Right cardiac atrium (tissue), 5 donors: ENCODE results near the gene ATP10A. TPM values are rescaled to one million over a fixed set of nuclear protein-coding genes. Genes with fewer than 3 reads are reported as not detected.
"Not testable (repeated sequence)": the region's sequence is repeated elsewhere in the genome, so short reads cannot be mapped to it uniquely, and the experiment has no call there.

ENCODE experiments used
- ATAC-seq, 2 donors: fragments of 200-7000 bp; cut with Tn5 transposase; one replicate each; pipeline versions ENCODE4 v1.8.0 to v1.9.1; 2020; ENCODE audit warnings: moderate library complexity in 2 of 2, mild to moderate bottlenecking in 1 of 2
- DNase-seq, 3 donors: peaks; one replicate each; pipeline ENCODE4 v3.0.0-alpha.2; 2020
- H3K27ac ChIP-seq: one replicate; pipeline ENCODE4 v1.5.1; 2013; ENCODE audit warnings: mild to moderate bottlenecking, low read length, control low read depth, moderate library complexity
- H3K27me3 ChIP-seq: one replicate; pipeline ENCODE4 v1.6.1; 2013; ENCODE audit not compliant: control insufficient read depth, insufficient read depth
- H3K4me1 ChIP-seq: one replicate; pipeline ENCODE4 v1.6.1; 2013; ENCODE audit warnings: low read length; ENCODE audit not compliant: control insufficient read depth, insufficient read depth
- H3K4me3 ChIP-seq: one replicate; pipeline ENCODE4 v1.5.1; 2013; ENCODE audit warnings: low read length, control low read depth
- H3K9me3 ChIP-seq: one replicate; pipeline ENCODE4 v1.6.1; 2013; ENCODE audit warnings: low read length; ENCODE audit not compliant: control insufficient read depth
- WGBS: extraction: QIAGEN DNeasy Blood & Tissue Kit; methylation state at CpG from one replicate; pipeline ENCODE4 v1.1.7; 2013; 5-methylcytosine and 5-hydroxymethylcytosine counted together
- intact Hi-C, 4 donors: fragments of 100-400 bp; cut with DNase I; formaldehyde crosslinking; loops; one replicate each; pipeline versions ENCODE4 v1.11.0 to v1.14.0; 2022 to 2023
- polyA plus RNA-seq: library from polyadenylated mRNA; stranded (reverse); fragments of 200-250 nt; gene quantifications from one replicate; pipeline ENCODE4 v1.2.3, GENCODE V29; 2013
- total RNA-seq, 4 donors: library from RNA; stranded (reverse); fragmentation: NEBNext Ultra II Directional; extraction: Animal tissue kit (Norgen Biotek cat#: 25700); gene quantifications; one replicate each; pipeline ENCODE4 v1.2.1, GENCODE V29; 2021
- donor health status: healthy with polysubstance abuse.
- donor health status: DM: no; HTN: yes; CAD: no.
- donor health status: DM: no; HTN: no; CAD: no.
- donor health status: DM: no; HTN: yes; CAD: no; lungs with severe emphysema.
- donor health status: DM: yes; HTN: yes; CAD: no.

The ATP10A gene
- total and polyA plus RNA-seq, 5 donors = 0.95 to 3.0 (median 1.5) TPM

DNA sequence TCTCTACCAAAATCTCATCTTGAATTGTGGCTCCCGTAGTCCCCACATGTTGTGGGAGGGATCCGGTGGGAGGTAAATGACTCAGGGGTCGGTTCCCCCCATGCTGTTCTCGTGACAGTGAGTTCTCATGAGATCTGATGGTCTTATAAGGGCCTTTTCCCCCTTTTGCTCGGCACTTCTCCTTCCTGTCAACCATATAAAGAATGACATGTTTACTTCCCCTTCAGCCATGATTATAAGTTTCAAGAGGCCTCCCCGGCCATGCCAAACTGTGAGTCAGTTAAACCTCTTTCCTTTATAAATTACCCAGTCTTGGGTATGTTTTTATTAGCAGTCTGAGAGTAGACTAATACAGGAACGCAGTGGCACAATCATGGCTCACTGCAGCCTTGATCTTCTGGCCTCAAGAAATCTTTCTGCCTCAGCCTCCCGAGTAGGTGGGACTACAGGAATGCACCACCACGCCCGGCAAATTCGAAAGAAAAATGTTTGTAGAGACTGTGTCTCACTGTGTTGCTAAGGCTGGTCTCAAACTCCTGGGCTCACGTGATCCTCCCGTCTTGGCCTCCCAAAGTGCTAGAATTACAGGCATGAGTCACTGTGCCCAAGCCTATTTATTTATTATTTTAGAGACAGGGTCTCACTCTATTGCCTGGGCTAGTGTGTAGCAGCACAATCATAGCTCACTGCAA is 101.0 kb downstream of the ATP10A start:
- DNase-seq (no peak), ATAC-seq (no peak)
- intact Hi-C loops = no loop called here
- H3K27me3 ChIP-seq = no peaks in the 10 kb centered on the region
- H3K9me3 ChIP-seq = no peaks in the 10 kb centered on the region
- H3K4me3 ChIP-seq = no peak overlapping the region
- 80% methylated on average over 13 of the region's 13 CpGs for WGBS
- H3K27ac ChIP-seq = no peak overlapping the region
- H3K4me1 ChIP-seq = no peaks in the 10 kb centered on the region

GRCh38 chr15:25759421-25759820 is 103.7 kb downstream of the ATP10A start:
- WGBS = 93% methylated on average over 4 of the region's 4 CpGs
- DNase-seq = no peak

GRCh38 chr15:25758612-25759011 is 104.5 kb downstream of the ATP10A start:
- H3K9me3 ChIP-seq, H3K27me3 ChIP-seq, intact Hi-C loops, H3K4me3 ChIP-seq, H3K4me1 ChIP-seq, ATAC-seq, DNase-seq, H3K27ac ChIP-seq: not testable (repeated sequence)
- 93% methylated on average over 11 of the region's 11 CpGs for WGBS

More at GRCh38 chr15:25759421-25759820, 103.7 kb downstream of the ATP10A start:
- Histone ChIP-seq H3K9me3 (no peaks in the 10 kb centered on the region), H3K4me3 (no peak overlapping the region), H3K27ac (no peak overlapping the region), H3K27me3 (no peaks in the 10 kb centered on the region), H3K4me1 (no peaks in the 10 kb centered on the region)
- intact Hi-C loops = no loop called here
- ATAC-seq = no peak

GRCh38 chr15:25743548-25744275 is 119.4 kb downstream of the ATP10A start:
- Histone ChIP-seq H3K4me3 (no peak overlapping the region), H3K27ac (no peak overlapping the region), H3K9me3 (no peaks in the 10 kb centered on the region), H3K27me3 (no peaks in the 10 kb centered on the region), H3K4me1 (no peaks in the 10 kb centered on the region)
- intact Hi-C loops = no loop called here
- no peak for DNase-seq
- ATAC-seq = peak; percentile 41 to 72
- 77% methylated on average over 10 of the region's 10 CpGs for WGBS

GRCh38 chr15:25742776-25743547 is 120.2 kb downstream of the ATP10A start:
- H3K4me1 ChIP-seq = no peaks in the 10 kb centered on the region
- WGBS = 59% methylated on average over 9 of the region's 9 CpGs
- H3K4me3 ChIP-seq = no peak overlapping the region
- no peaks in the 10 kb centered on the region for H3K9me3 ChIP-seq
- intact Hi-C loops = no loop called here
- no peaks in the 10 kb centered on the region for H3K27me3 ChIP-seq
- ATAC-seq (peak in 1 of 2 donors; percentile 56), DNase-seq (no peak)
- no peak overlapping the region for H3K27ac ChIP-seq

DNA sequence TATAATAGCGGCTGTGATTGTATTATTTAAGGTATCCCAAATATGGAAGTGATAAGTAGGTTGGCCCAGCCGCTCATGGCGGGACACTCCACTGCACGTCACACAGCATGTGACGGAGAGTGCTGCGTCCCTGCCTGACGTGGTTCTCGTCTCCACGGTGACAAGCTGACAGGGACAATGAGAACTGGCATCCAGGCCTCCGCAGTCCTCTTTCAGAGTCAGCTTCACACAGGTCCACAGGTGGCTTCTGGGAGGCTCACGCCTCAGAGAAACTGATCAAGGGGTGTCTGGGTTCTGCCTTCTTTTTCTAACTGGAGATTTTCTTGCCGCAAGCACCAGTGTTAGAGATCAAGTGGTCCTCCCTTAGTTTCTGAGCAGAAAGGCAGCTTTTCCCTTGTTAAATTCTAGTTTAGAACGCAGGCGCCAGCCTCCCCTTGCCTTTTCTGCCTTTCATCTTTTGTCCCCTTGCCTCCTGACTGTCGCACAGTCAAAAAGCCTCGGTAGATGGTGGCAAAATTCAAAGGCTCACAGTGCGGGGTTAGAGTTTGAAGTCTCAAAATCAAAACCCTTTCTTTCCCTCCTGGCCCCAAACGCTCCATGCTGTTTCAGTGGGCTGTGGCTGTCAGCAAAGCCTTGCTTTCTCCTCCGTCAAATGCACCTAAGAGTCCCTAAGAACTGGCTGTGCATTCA is 120.9 kb downstream of the ATP10A start:
- Histone ChIP-seq H3K27me3 (no peaks in the 10 kb centered on the region), H3K4me3 (no peak overlapping the region), H3K4me1 (no peaks in the 10 kb centered on the region), H3K27ac (no peak overlapping the region), H3K9me3 (no peaks in the 10 kb centered on the region)
- intact Hi-C loops = no loop called here
- 78% methylated on average over 19 of the region's 19 CpGs for WGBS
- ATAC-seq (peak in 1 of 2 donors; percentile 40), DNase-seq (peak in 1 of 3 donors; percentile 47)

DNA sequence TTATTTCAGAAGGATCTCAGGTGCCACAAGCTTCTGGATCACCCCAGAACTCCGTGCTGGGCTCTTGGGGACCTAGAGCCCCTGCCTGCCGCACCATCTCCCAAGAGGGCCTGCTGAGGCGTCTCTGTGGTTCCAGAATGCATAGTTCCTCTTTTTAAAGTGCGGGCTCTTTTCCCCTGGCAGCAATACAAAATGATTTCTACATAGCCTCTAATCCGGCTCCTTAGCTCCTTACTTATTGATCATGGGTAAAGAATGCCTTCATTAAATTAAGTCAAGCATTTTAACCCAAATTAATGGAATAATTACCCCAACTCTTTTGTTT is 121.9 kb downstream of the ATP10A start:
- Histone ChIP-seq H3K9me3 (no peaks in the 10 kb centered on the region), H3K27me3 (no peaks in the 10 kb centered on the region), H3K4me3 (no peak overlapping the region), H3K27ac (no peak overlapping the region), H3K4me1 (no peaks in the 10 kb centered on the region)
- DNase-seq (no peak), ATAC-seq (no peak)
- 81% methylated on average over 5 of the region's 5 CpGs for WGBS
- intact Hi-C loops = no loop called here

GRCh38 chr15:25740383-25741255 is 122.5 kb downstream of the ATP10A start:
- DNase-seq (peak in 1 of 3 donors; percentile 40), ATAC-seq (no peak)
- Histone ChIP-seq H3K9me3 (no peaks in the 10 kb centered on the region), H3K27ac (no peak overlapping the region), H3K27me3 (no peaks in the 10 kb centered on the region), H3K4me1 (no peaks in the 10 kb centered on the region), H3K4me3 (no peak overlapping the region)
- WGBS = 84% methylated on average over 18 of the region's 18 CpGs
- intact Hi-C loops = no loop called here

DNA sequence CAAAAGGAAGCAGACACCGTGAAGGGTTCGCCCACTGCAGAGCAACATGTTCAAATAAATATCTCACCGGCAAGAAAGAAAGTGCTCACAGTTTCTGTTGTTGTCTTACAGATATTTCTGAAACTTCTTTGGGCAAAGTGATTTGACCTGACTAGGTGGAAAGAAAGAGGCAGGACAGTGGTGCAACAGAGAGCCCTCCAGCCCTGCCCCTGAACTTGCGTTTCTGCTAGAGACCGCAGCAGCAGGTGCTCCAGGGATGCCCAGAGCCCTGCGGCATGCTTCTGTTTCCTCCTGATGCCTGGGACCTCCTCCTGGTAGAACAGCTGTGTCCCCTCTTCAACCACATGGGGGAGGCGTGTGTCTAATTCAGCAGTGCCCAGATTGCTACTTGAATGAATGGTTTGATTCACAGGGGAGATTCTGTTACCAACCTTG is 123.4 kb downstream of the ATP10A start:
- DNase-seq (peak in 2 of 3 donors; percentile 45 to 58), ATAC-seq (peak in 1 of 2 donors; percentile 22)
- Histone ChIP-seq H3K4me1 (no peaks in the 10 kb centered on the region), H3K27me3 (no peaks in the 10 kb centered on the region), H3K27ac (no peak overlapping the region), H3K4me3 (no peak overlapping the region), H3K9me3 (no peaks in the 10 kb centered on the region)
- 74% methylated on average over 7 of the region's 7 CpGs for WGBS
- intact Hi-C loops = no loop called here
